ENCODE results near the gene RPTOR. TPM values are rescaled to one million over a fixed set of nuclear protein-coding genes. Genes with fewer than 3 reads are reported as not detected.
A peak's percentile ranks its signal among the peaks of the same experiment; 100 is the strongest.

Gene RPTOR
- total and polyA plus RNA-seq, 2 experiments from 2014 or later = 6.6 to 16.1 TPM

DNA sequence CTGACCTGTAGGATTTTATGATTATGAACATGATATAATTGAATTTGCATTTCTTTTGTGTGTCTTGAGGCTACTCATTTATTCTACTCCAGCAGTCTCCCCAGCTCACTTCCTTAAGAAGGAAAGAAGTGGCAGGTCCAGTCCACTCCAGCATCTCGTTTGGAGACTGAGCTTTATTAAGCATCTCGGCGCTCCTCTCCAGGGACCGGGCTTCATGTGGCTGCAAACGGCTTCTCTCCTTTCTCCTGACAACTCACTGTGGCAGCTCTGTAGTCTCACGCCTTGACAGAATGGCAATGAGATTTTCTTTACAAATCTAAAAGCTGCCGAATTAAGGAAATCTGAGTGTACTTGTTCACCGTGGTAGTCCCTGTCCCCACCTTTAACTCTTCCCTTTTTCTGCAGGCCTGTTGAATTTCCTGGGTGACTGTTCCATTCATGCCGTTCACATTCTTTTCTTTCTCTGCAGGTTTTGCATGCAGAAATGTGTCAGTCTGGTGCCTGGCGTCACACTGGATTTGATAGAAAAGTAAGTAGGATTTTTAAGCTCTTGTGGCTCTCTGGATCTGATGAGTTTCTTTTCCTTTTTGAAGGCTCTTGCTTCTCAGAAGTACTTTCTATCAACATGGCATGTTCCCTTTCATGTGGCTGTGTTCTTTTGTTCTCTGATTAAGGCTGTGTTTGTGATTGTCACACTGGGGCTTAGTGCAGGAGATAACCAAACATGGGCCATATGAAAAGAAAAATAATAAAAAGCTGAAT is 246.5 kb downstream of the RPTOR start:
- Histone ChIP-seq H3K4me3 (peak overlapping the region; percentile 9; the same call in 1 of the 2 replicates), H3K27me3 (replicated peaks; ENCODE audit: insufficient read depth) (no peaks in the 10 kb centered on the region), H3K27ac (peak overlapping the region; percentile 60), H2AFZ (no peak overlapping the region), H3K9me2 (ENCODE audit: insufficient read depth) (no peaks in the 10 kb centered on the region), H3K4me2 (ENCODE audit: unreplicated experiment) (peak overlapping the region; percentile 76), H3K79me2 (ENCODE audit: insufficient read depth) (peaks cover 10% of the 10 kb centered on the region), H3K9ac (peak overlapping the region; percentile 21), H3K36me3 (ENCODE audit: low read depth) (no peaks in the 10 kb centered on the region), H4K20me1 (ENCODE audit: insufficient read depth) (no peaks in the 10 kb centered on the region), H3K9me3 (ENCODE audit: low read depth) (no peaks in the 10 kb centered on the region), H3F3A (ENCODE audit: insufficient read depth) (peaks cover 37% of the 10 kb centered on the region), H3K4me1 (ENCODE audit: insufficient read depth) (peaks cover 55% of the 10 kb centered on the region)
- peak; percentile 24 for DNase-seq
- in situ Hi-C loops (cut with MboI) = no loop called here
- no peak for TF ChIP-seq EZH2 (IDR thresholded peaks at IDR 0.05; ENCODE audit: insufficient read depth, poor library complexity, severe bottlenecking)
- TF ChIP-seq EZH2phosphoT487 (IDR thresholded peaks at IDR 0.05; ENCODE audit: insufficient read depth, low read depth) = no peak
- 42 to 49% methylated on average over 10 of the region's 10 CpGs for WGBS, 2 experiments (ENCODE audit: low coverage in 1 of 2, low lambda C conversion rate in 2 of 2, missing lambda C conversion rate in 2 of 2)

- no peaks in the 10 kb centered on the region for H4K20me1 ChIP-seq (ENCODE audit: insufficient read depth)
- in situ Hi-C loops (cut with MboI) = no loop called here
- H3F3A ChIP-seq (ENCODE audit: insufficient read depth) = peaks cover 37% of the 10 kb centered on the region
- H3K4me3 ChIP-seq = peak overlapping the region; percentile 26
- H3K27ac ChIP-seq = peak overlapping the region; percentile 60
- TF ChIP-seq EZH2phosphoT487 (IDR thresholded peaks at IDR 0.05; ENCODE audit: insufficient read depth, low read depth) (no peak), EZH2 (IDR thresholded peaks at IDR 0.05; ENCODE audit: insufficient read depth, poor library complexity, severe bottlenecking) (no peak)
- H3K36me3 ChIP-seq (ENCODE audit: low read depth) = no peaks in the 10 kb centered on the region
- H3K4me2 ChIP-seq (ENCODE audit: unreplicated experiment) = peak overlapping the region; percentile 76
- H3K9me3 ChIP-seq (ENCODE audit: low read depth) = no peaks in the 10 kb centered on the region
- no peaks in the 10 kb centered on the region for H3K27me3 ChIP-seq (replicated peaks; ENCODE audit: insufficient read depth)
- peak; percentile 97 for DNase-seq
- peak overlapping the region; percentile 21 for H3K9ac ChIP-seq
- WGBS, 2 experiments (ENCODE audit: low coverage in 1 of 2, low lambda C conversion rate in 2 of 2, missing lambda C conversion rate in 2 of 2) = 4 to 8% methylated on average over 11 of the region's 11 CpGs
- no peaks in the 10 kb centered on the region for H3K9me2 ChIP-seq (ENCODE audit: insufficient read depth)
- peak overlapping the region; percentile 22; the same call in 1 of the 2 replicates for H2AFZ ChIP-seq
- H3K4me1 ChIP-seq (ENCODE audit: insufficient read depth) = peaks cover 55% of the 10 kb centered on the region
- peaks cover 10% of the 10 kb centered on the region for H3K79me2 ChIP-seq (ENCODE audit: insufficient read depth)
Observed at GRCh38 chr17:80791758-80792284, 247.2 kb downstream of the RPTOR start.

GRCh38 chr17:80792373-80792781 is 247.7 kb downstream of the RPTOR start:
- DNase-seq = peak; percentile 32
- WGBS, 2 experiments (ENCODE audit: low coverage in 1 of 2, low lambda C conversion rate in 2 of 2, missing lambda C conversion rate in 2 of 2) = 22% methylated on average over 10 of the region's 10 CpGs
- peak overlapping the region; percentile 76 for H3K4me2 ChIP-seq (ENCODE audit: unreplicated experiment)
- in situ Hi-C loops (cut with MboI) = no loop called here
- peaks cover 8% of the 10 kb centered on the region for H3K79me2 ChIP-seq (ENCODE audit: insufficient read depth)
- H3K4me3 ChIP-seq = peak overlapping the region; percentile 26; the same call in 1 of the 2 replicates
- H2AFZ ChIP-seq = peak overlapping the region; percentile 22; the same call in 1 of the 2 replicates
- TF ChIP-seq EZH2 (IDR thresholded peaks at IDR 0.05; ENCODE audit: insufficient read depth, poor library complexity, severe bottlenecking) (no peak), EZH2phosphoT487 (IDR thresholded peaks at IDR 0.05; ENCODE audit: insufficient read depth, low read depth) (no peak)
- no peaks in the 10 kb centered on the region for H3K9me2 ChIP-seq (ENCODE audit: insufficient read depth)
- peak overlapping the region; percentile 34 for H3K9ac ChIP-seq
- no peaks in the 10 kb centered on the region for H4K20me1 ChIP-seq (ENCODE audit: insufficient read depth)
- no peaks in the 10 kb centered on the region for H3K36me3 ChIP-seq (ENCODE audit: low read depth)
- H3F3A ChIP-seq (ENCODE audit: insufficient read depth) = peaks cover 37% of the 10 kb centered on the region
- H3K4me1 ChIP-seq (ENCODE audit: insufficient read depth) = peaks cover 55% of the 10 kb centered on the region
- peak overlapping the region; percentile 60 for H3K27ac ChIP-seq
- H3K27me3 ChIP-seq (replicated peaks; ENCODE audit: insufficient read depth) = no peaks in the 10 kb centered on the region
- no peaks in the 10 kb centered on the region for H3K9me3 ChIP-seq (ENCODE audit: low read depth)

GRCh38 chr17:80793421-80793820 is 248.8 kb downstream of the RPTOR start:
- in situ Hi-C loops (cut with MboI) = no loop called here
- peaks cover 54% of the 10 kb centered on the region for H3K4me1 ChIP-seq (ENCODE audit: insufficient read depth)
- no peaks in the 10 kb centered on the region for H3K36me3 ChIP-seq (ENCODE audit: low read depth)
- H3K9me2 ChIP-seq (ENCODE audit: insufficient read depth) = no peaks in the 10 kb centered on the region
- no peak for DNase-seq
- H3K79me2 ChIP-seq (ENCODE audit: insufficient read depth) = no peaks in the 10 kb centered on the region
- no peak for TF ChIP-seq EZH2 (IDR thresholded peaks at IDR 0.05; ENCODE audit: insufficient read depth, poor library complexity, severe bottlenecking)
- no peak for TF ChIP-seq EZH2phosphoT487 (IDR thresholded peaks at IDR 0.05; ENCODE audit: insufficient read depth, low read depth)
- no peak overlapping the region for H3K27ac ChIP-seq
- H3K4me3 ChIP-seq = no peak overlapping the region
- H3K27me3 ChIP-seq (replicated peaks; ENCODE audit: insufficient read depth) = no peaks in the 10 kb centered on the region
- no peak overlapping the region for H2AFZ ChIP-seq
- H4K20me1 ChIP-seq (ENCODE audit: insufficient read depth) = no peaks in the 10 kb centered on the region
- H3K9me3 ChIP-seq (ENCODE audit: low read depth) = no peaks in the 10 kb centered on the region
- no peak overlapping the region for H3K9ac ChIP-seq
- 96 to 97% methylated on average over 12 of the region's 12 CpGs for WGBS, 2 experiments (ENCODE audit: low coverage in 1 of 2, low lambda C conversion rate in 2 of 2, missing lambda C conversion rate in 2 of 2)
- H3F3A ChIP-seq (ENCODE audit: insufficient read depth) = peaks cover 37% of the 10 kb centered on the region
- H3K4me2 ChIP-seq (ENCODE audit: unreplicated experiment) = no peak overlapping the region
